GM23338 (cell line): ENCODE measurements around the gene CEP131. TPM values are rescaled to one million over a fixed set of nuclear protein-coding genes. Genes with fewer than 3 reads are reported as not detected.

ENCODE experiments used
- ATAC-seq: fragments of 200-7000 bp; cut with Tn5 transposase; 3 replicates; pipeline ENCODE4 v1.9.1; 2020
- DNase-seq: peaks from one replicate; pipeline ENCODE4 v3.0.0-alpha.2; 2015; ENCODE audit warnings: low spot score
- H2AFZ ChIP-seq: fragments of 200-600 bp; sonication (generic); 2 replicates; pipeline ENCODE4 v1.8.0; 2016; ENCODE audit warnings: antibody characterized with exemption, mild to moderate bottlenecking, moderate library complexity
- H3F3A ChIP-seq: fragments of 200-600 bp; sonication (generic); replicated peaks from 2 replicates; pipeline ENCODE4 v1.8.0; 2017; ENCODE audit warnings: antibody characterized with exemption, mixed run types, low read depth
- H3K27ac ChIP-seq: fragments of 200-600 bp; sonication (generic); 2 replicates; pipeline ENCODE4 v1.6.1; 2016; ENCODE audit warnings: low read depth
- H3K27me3 ChIP-seq: fragments of 200-600 bp; sonication (generic); 2 replicates; pipeline ENCODE4 v1.8.0; 2016; ENCODE audit warnings: mild to moderate bottlenecking, mixed run types, moderate library complexity; ENCODE audit not compliant: insufficient read depth
- H3K36me3 ChIP-seq: fragments of 200-600 bp; sonication (generic); 2 replicates; pipeline ENCODE4 v1.8.0; 2016; ENCODE audit warnings: mild to moderate bottlenecking; ENCODE audit not compliant: insufficient read depth
- H3K4me1 ChIP-seq: fragments of 200-600 bp; sonication (generic); 2 replicates; pipeline ENCODE4 v1.8.0; 2016; ENCODE audit warnings: mild to moderate bottlenecking, moderate library complexity; ENCODE audit not compliant: insufficient read depth
- H3K4me2 ChIP-seq: fragments of 200-600 bp; sonication (generic); 2 replicates; pipeline ENCODE4 v1.7.1; 2017; ENCODE audit warnings: mixed run types
- H3K4me3 ChIP-seq: fragments of 200-600 bp; sonication (generic); 2 replicates; pipeline ENCODE4 v1.6.1; 2016; ENCODE audit warnings: mixed run types
- H3K79me2 ChIP-seq: fragments of 200-600 bp; sonication (generic); replicated peaks from 2 replicates; pipeline ENCODE4 v1.8.0; 2017; ENCODE audit warnings: mild to moderate bottlenecking; ENCODE audit not compliant: insufficient read depth
- H3K9me2 ChIP-seq: fragments of 200-600 bp; sonication (generic); 2 replicates; pipeline ENCODE4 v1.8.0; 2017; ENCODE audit not compliant: insufficient read depth
- H4K20me1 ChIP-seq: fragments of 200-600 bp; sonication (generic); replicated peaks from 2 replicates; pipeline ENCODE4 v1.8.0; 2017; ENCODE audit warnings: mild to moderate bottlenecking; ENCODE audit not compliant: insufficient read depth
- H3K27ac Mint-ChIP-seq: 2 replicates; pipeline ENCODE4 v1.8.0; 2020; ENCODE audit warnings: inconsistent platforms, mild to moderate bottlenecking, moderate library complexity, mixed read lengths
- H3K27me3 Mint-ChIP-seq: 3 replicates; pipeline ENCODE4 v1.8.0; 2022; ENCODE audit warnings: low read depth, mild to moderate bottlenecking, moderate library complexity, mixed read lengths, inconsistent platforms; ENCODE audit not compliant: insufficient read depth, poor library complexity
- H3K36me3 Mint-ChIP-seq: 3 replicates; pipeline ENCODE4 v1.8.0; 2021; ENCODE audit warnings: low read depth, mild to moderate bottlenecking, inconsistent platforms, moderate library complexity, mixed read lengths
- H3K4me1 Mint-ChIP-seq: 3 replicates; pipeline ENCODE4 v1.8.0; 2020; ENCODE audit warnings: mild to moderate bottlenecking, inconsistent platforms, mixed read lengths
- H3K4me3 Mint-ChIP-seq: 3 replicates; pipeline ENCODE4 v1.8.0; 2021; ENCODE audit warnings: moderate library complexity, mild to moderate bottlenecking, inconsistent platforms, mixed read lengths
- H3K9me3 Mint-ChIP-seq: 3 replicates; pipeline ENCODE4 v1.8.0; 2020; ENCODE audit warnings: moderate library complexity, mild to moderate bottlenecking, inconsistent platforms, mixed read lengths
- CREB1 ChIP-seq: fragments of 250-450 bp; sonication (Bioruptor Pico); IDR thresholded peaks from 2 replicates; pipeline ENCODE4 v1.5.0; 2020; ENCODE audit warnings: low read depth, mild to moderate bottlenecking, moderate library complexity
- EZH2 ChIP-seq: fragments of 200-600 bp; sonication (generic); IDR thresholded peaks from one replicate; pipeline ENCODE4 v1.8.0; 2017; ENCODE audit warnings: antibody characterized with exemption, mild to moderate bottlenecking, low read depth; ENCODE audit not compliant: unreplicated experiment
- polyA plus RNA-seq: library from polyadenylated mRNA; unstranded; fragments of >200 nt; fragmentation: Nextera tagmentation; extraction: Ambion mirVana; gene quantifications from 2 replicates; pipeline ENCODE4 v1.2.1, GENCODE V29; 2016
- total RNA-seq: library from RNA; depleted of rRNA; stranded (reverse); fragments of >200 nt; shearing (Covaris generic); gene quantifications from 2 replicates; pipeline ENCODE4 v1.2.3, GENCODE V29; 2014
- TF ChIP-seq, protein P1 (sequence below), 2 experiments: fragments of 200-600 bp in 1 of 2; sonication (generic) in 1 of 2; conservative IDR thresholded peaks; 2 replicates each; pipeline versions ENCODE4 v1.5.1 to v1.6.1; 2016 to 2017; ENCODE audit warnings: antibody characterized with exemption in 2 of 2, low read depth in 2 of 2, mild to moderate bottlenecking in 2 of 2, moderate library complexity in 1 of 2
- TF ChIP-seq, protein P2 (sequence below): IDR thresholded peaks from 2 replicates; pipeline ENCODE4 v1.6.1; 2016; ENCODE audit warnings: antibody characterized with exemption
- TF ChIP-seq, protein P3 (sequence below): fragments of 250-450 bp; sonication (Bioruptor Pico); IDR thresholded peaks from 2 replicates; pipeline ENCODE4 v1.5.0; 2020; ENCODE audit warnings: mild to moderate bottlenecking, moderate library complexity

Gene CEP131
- total and polyA plus RNA-seq, 2 experiments from 2014 or later = 26.8 to 35.5 TPM

DNA sequence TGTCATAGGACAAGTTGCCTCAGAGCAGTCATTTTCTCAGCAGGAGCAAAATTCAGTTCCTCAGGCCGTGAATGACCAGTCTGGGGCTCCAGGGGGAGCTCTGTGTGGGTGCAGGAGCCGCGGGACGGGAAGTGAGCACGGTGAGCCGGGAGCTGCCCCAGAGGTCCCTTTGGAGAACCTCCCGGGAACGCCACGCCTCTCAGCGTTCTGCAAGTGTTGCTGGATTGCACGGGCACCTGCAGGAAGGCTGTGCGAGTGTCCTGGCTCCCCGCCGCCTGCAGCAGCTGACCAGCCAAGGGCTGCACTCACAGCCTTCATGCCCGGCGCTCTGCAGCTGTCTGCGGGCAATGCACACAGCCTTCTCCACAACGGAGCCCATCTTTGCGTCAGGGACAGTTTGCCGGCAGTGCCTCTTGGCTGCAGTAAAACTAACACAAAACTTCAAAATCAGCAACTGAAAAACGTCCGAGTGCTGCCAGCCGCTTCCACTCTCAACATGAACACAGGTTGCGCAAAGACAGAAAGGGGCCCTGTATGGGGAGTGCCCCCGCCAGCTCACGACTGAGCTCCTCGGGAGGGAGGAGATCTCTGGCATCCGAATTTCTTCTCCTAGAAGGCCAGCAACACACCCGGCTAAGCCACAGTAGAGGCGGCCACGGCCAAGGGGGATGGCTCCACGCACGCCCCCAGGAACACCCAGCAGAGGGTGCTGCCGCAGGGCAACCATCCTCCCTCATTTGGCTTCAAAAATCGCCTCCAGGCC, 32.4 kb upstream of the CEP131 start:
- Histone ChIP-seq H3K4me2 (no peak overlapping the region), H2AFZ (no peak overlapping the region), H3K36me3 (no peaks in the 10 kb centered on the region), H3K27ac (0 out of 2 replicates have a peak overlapping the region, but pooled peaks have one; percentile 50), H3K4me1 (peaks cover 3% of the 10 kb centered on the region; the same call in 1 of the 2 replicates), H3F3A (peaks cover 2% of the 10 kb centered on the region; the same call in 1 of the 2 replicates), H3K79me2 (no peaks in the 10 kb centered on the region), H4K20me1 (no peaks in the 10 kb centered on the region; the same call in 1 of the 2 replicates), H3K27me3 (no peaks in the 10 kb centered on the region), H3K4me3 (no peak overlapping the region), H3K9me2 (peaks cover 5% of the 10 kb centered on the region)
- ATAC-seq = peak; percentile 87
- Mint-ChIP-seq H3K36me3 (no peaks in the 10 kb centered on the region; the same call in 1 of the 3 replicates), H3K27ac (no peak overlapping the region), H3K4me1 (peaks cover 27% of the 10 kb centered on the region), H3K9me3 (no peaks in the 10 kb centered on the region), H3K4me3 (no peak overlapping the region; the same call in 2 of the 3 replicates), H3K27me3 (peaks cover 19% of the 10 kb centered on the region)
- TF ChIP-seq, protein P1, sequence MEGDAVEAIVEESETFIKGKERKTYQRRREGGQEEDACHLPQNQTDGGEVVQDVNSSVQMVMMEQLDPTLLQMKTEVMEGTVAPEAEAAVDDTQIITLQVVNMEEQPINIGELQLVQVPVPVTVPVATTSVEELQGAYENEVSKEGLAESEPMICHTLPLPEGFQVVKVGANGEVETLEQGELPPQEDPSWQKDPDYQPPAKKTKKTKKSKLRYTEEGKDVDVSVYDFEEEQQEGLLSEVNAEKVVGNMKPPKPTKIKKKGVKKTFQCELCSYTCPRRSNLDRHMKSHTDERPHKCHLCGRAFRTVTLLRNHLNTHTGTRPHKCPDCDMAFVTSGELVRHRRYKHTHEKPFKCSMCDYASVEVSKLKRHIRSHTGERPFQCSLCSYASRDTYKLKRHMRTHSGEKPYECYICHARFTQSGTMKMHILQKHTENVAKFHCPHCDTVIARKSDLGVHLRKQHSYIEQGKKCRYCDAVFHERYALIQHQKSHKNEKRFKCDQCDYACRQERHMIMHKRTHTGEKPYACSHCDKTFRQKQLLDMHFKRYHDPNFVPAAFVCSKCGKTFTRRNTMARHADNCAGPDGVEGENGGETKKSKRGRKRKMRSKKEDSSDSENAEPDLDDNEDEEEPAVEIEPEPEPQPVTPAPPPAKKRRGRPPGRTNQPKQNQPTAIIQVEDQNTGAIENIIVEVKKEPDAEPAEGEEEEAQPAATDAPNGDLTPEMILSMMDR (conservative IDR thresholded peaks at IDR 0.05; ENCODE audit: low read depth in 2 of 2) = peak; percentile 43 to 66
- no peak for TF ChIP-seq EZH2
- peak; percentile 84 for DNase-seq

GRCh38 chr17:81253358-81254131, 30.8 kb upstream of the CEP131 start:
- Histone ChIP-seq H4K20me1 (no peaks in the 10 kb centered on the region; the same call in 1 of the 2 replicates), H3K79me2 (no peaks in the 10 kb centered on the region), H3K4me3 (no peak overlapping the region), H3K27me3 (no peaks in the 10 kb centered on the region), H3K36me3 (no peaks in the 10 kb centered on the region), H3K4me2 (no peak overlapping the region), H2AFZ (no peak overlapping the region), H3K27ac (no peak overlapping the region), H3K9me2 (peaks cover 5% of the 10 kb centered on the region), H3F3A (peaks cover 2% of the 10 kb centered on the region; the same call in 1 of the 2 replicates), H3K4me1 (peaks cover 3% of the 10 kb centered on the region; the same call in 1 of the 2 replicates)
- Mint-ChIP-seq H3K36me3 (peaks cover 4% of the 10 kb centered on the region; the same call in 2 of the 3 replicates), H3K27me3 (peaks cover 19% of the 10 kb centered on the region), H3K27ac (no peak overlapping the region), H3K4me3 (no peak overlapping the region; the same call in 2 of the 3 replicates), H3K4me1 (peaks cover 27% of the 10 kb centered on the region), H3K9me3 (peaks cover under 1% of the 10 kb centered on the region; the same call in 1 of the 3 replicates)
- TF ChIP-seq, protein P2, sequence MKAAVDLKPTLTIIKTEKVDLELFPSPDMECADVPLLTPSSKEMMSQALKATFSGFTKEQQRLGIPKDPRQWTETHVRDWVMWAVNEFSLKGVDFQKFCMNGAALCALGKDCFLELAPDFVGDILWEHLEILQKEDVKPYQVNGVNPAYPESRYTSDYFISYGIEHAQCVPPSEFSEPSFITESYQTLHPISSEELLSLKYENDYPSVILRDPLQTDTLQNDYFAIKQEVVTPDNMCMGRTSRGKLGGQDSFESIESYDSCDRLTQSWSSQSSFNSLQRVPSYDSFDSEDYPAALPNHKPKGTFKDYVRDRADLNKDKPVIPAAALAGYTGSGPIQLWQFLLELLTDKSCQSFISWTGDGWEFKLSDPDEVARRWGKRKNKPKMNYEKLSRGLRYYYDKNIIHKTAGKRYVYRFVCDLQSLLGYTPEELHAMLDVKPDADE = no peak
- TF ChIP-seq, protein P1 (conservative IDR thresholded peaks at IDR 0.05; ENCODE audit: low read depth in 2 of 2) = peak; percentile 67 to 88
- TF ChIP-seq, protein P3, sequence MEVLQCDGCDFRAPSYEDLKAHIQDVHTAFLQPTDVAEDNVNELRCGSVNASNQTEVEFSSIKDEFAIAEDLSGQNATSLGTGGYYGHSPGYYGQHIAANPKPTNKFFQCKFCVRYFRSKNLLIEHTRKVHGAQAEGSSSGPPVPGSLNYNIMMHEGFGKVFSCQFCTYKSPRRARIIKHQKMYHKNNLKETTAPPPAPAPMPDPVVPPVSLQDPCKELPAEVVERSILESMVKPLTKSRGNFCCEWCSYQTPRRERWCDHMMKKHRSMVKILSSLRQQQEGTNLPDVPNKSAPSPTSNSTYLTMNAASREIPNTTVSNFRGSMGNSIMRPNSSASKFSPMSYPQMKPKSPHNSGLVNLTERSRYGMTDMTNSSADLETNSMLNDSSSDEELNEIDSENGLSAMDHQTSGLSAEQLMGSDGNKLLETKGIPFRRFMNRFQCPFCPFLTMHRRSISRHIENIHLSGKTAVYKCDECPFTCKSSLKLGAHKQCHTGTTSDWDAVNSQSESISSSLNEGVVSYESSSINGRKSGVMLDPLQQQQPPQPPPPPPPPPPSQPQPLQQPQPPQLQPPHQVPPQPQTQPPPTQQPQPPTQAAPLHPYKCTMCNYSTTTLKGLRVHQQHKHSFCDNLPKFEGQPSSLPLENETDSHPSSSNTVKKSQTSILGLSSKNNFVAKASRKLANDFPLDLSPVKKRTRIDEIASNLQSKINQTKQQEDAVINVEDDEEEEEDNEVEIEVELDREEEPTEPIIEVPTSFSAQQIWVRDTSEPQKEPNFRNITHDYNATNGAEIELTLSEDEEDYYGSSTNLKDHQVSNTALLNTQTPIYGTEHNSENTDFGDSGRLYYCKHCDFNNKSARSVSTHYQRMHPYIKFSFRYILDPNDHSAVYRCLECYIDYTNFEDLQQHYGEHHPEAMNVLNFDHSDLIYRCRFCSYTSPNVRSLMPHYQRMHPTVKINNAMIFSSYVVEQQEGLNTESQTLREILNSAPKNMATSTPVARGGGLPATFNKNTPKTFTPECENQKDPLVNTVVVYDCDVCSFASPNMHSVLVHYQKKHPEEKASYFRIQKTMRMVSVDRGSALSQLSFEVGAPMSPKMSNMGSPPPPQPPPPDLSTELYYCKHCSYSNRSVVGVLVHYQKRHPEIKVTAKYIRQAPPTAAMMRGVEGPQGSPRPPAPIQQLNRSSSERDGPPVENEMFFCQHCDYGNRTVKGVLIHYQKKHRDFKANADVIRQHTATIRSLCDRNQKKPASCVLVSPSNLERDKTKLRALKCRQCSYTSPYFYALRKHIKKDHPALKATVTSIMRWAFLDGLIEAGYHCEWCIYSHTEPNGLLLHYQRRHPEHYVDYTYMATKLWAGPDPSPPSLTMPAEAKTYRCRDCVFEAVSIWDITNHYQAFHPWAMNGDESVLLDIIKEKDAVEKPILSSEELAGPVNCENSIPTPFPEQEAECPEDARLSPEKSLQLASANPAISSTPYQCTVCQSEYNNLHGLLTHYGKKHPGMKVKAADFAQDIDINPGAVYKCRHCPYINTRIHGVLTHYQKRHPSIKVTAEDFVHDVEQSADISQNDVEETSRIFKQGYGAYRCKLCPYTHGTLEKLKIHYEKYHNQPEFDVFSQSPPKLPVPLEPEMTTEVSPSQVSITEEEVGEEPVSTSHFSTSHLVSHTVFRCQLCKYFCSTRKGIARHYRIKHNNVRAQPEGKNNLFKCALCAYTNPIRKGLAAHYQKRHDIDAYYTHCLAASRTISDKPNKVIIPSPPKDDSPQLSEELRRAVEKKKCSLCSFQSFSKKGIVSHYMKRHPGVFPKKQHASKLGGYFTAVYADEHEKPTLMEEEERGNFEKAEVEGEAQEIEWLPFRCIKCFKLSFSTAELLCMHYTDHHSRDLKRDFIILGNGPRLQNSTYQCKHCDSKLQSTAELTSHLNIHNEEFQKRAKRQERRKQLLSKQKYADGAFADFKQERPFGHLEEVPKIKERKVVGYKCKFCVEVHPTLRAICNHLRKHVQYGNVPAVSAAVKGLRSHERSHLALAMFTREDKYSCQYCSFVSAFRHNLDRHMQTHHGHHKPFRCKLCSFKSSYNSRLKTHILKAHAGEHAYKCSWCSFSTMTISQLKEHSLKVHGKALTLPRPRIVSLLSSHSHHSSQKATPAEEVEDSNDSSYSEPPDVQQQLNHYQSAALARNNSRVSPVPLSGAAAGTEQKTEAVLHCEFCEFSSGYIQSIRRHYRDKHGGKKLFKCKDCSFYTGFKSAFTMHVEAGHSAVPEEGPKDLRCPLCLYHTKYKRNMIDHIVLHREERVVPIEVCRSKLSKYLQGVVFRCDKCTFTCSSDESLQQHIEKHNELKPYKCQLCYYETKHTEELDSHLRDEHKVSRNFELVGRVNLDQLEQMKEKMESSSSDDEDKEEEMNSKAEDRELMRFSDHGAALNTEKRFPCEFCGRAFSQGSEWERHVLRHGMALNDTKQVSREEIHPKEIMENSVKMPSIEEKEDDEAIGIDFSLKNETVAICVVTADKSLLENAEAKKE (CRISPR knock-in tag) = peak; percentile 72
- peak; percentile 59 for TF ChIP-seq CREB1 (CRISPR knock-in tag)
- DNase-seq (no peak), ATAC-seq (peak; percentile 14)
